ENCODE measurements around the gene ZNF383.
A peak's percentile ranks its signal among the peaks of the same experiment; 100 is the strongest.
"Not testable (repeated sequence)": the region's sequence is repeated elsewhere in the genome, so short reads cannot be mapped to it uniquely, and the experiment has no call there.

The ZNF383 gene

GRCh38 chr19:37292998-37293939 is 75.3 kb downstream of the ZNF383 start:
- peak in 1 of 2 donors; percentile 23 for DNase-seq (ENCODE audit: low read depth in 2 of 2, low spot score in 1 of 2)

GRCh38 chr19:37294246-37294645 is 76.2 kb downstream of the ZNF383 start:
- DNase-seq (ENCODE audit: low read depth in 2 of 2, low spot score in 1 of 2), result not testable (repeated sequence)

Data from stimulated activated CD8-positive, alpha-beta memory T cell treated with anti-CD3 and anti-CD28 coated beads, Interleukin-4, amount 100 ng/mL, for 1 hour (primary cell).